NCI-H2227 treated with DMSO at 0.1 percent for 48 hours (cell line): Measurements from ENCODE around the gene FOXK2.

Experiments used
- DNase-seq: peaks from one replicate; lab custom pipeline; 2025; lab: John Stamatoyannopoulos, UW

The FOXK2 gene

GRCh38 chr17:82644148-82644547 lies 124.6 kb downstream of the FOXK2 start:
- no peak for DNase-seq

GRCh38 chr17:82645516-82645915 lies 126.0 kb downstream of the FOXK2 start:
- no peak for DNase-seq

GRCh38 chr17:82647593-82648164 lies 128.1 kb downstream of the FOXK2 start:
- no peak for DNase-seq

GRCh38 chr17:82648165-82648668 lies 128.7 kb downstream of the FOXK2 start, which contains the start of gene WDR45B:
WDR45B (minus strand) TSS chr17:82648444; CDS start chr17:82648340, 104 bp downstream.
- peak; percentile 72 for DNase-seq

GRCh38 chr17:82648742-82649331 lies 129.3 kb downstream of the FOXK2 start:
- peak; percentile 40 for DNase-seq

GRCh38 chr17:82649501-82650261 lies 130.1 kb downstream of the FOXK2 start:
- no peak for DNase-seq

GRCh38 chr17:82650723-82651122 lies 131.2 kb downstream of the FOXK2 start:
- no peak for DNase-seq

- DNase-seq: no peak
Measured at GRCh38 chr17:82653651-82654528, 134.4 kb downstream of the FOXK2 start.
